Measurements from ENCODE around the gene NKX2-2. TPM values are rescaled to one million over a fixed set of nuclear protein-coding genes. Genes with fewer than 3 reads are reported as not detected.

NKX2-2 gene
- total RNA-seq, 1 donor from 2014 or later = not detected

- Mint-ChIP-seq H3K4me3 (ENCODE audit: unreplicated experiment) (no peak overlapping the region), H3K27me3 (ENCODE audit: low read depth, unreplicated experiment) (peaks cover 56% of the 10 kb centered on the region), H3K9me3 (ENCODE audit: unreplicated experiment) (peaks cover 31% of the 10 kb centered on the region), H3K4me1 (ENCODE audit: low read depth, unreplicated experiment) (peaks cover 4% of the 10 kb centered on the region), H3K36me3 (ENCODE audit: low read depth, unreplicated experiment) (no peaks in the 10 kb centered on the region), H3K27ac (ENCODE audit: unreplicated experiment) (no peak overlapping the region)
- Histone ChIP-seq H3K4me2 (ENCODE audit: low read length) (no peak overlapping the region), H3K4me1 (ENCODE audit: insufficient read depth, low read length) (peaks cover 16% of the 10 kb centered on the region), H3K9me3 (ENCODE audit: insufficient read depth, low read depth, low read length) (no peaks in the 10 kb centered on the region), H4K20me1 (ENCODE audit: insufficient read depth, low read length) (peaks cover 6% of the 10 kb centered on the region), H3K9ac (ENCODE audit: low read length) (no peak overlapping the region), H3K4me3 (ENCODE audit: insufficient read depth, low read depth, low read length) (no peak overlapping the region), H3K27me3 (ENCODE audit: insufficient read depth, low read length) (peaks cover 65% of the 10 kb centered on the region), H2AFZ (ENCODE audit: low read depth, low read length) (no peak overlapping the region), H3K27ac (ENCODE audit: low read depth, low read length) (no peak overlapping the region), H3K36me3 (ENCODE audit: insufficient read depth, low read length) (no peaks in the 10 kb centered on the region), H3K79me2 (ENCODE audit: insufficient read depth, low read length) (no peaks in the 10 kb centered on the region)
- FAIRE-seq = no peak
- no peak for TF ChIP-seq CTCF (IDR thresholded peaks at IDR 0.05; ENCODE audit: insufficient read depth, low read depth, low read length)
- TF ChIP-seq EZH2 (IDR thresholded peaks at IDR 0.05; ENCODE audit: insufficient read depth, low read length) = peak; percentile 79
- no peak for DNase-seq (ENCODE audit: low read depth)
Measured at GRCh38 chr20:21507400-21508229, 6.2 kb downstream of the NKX2-2 start.

- Histone ChIP-seq H3K4me3 (ENCODE audit: insufficient read depth, low read depth, low read length) (peak overlapping the region; percentile 50), H3K27me3 (ENCODE audit: insufficient read depth, low read length) (peaks cover 54% of the 10 kb centered on the region), H3K36me3 (ENCODE audit: insufficient read depth, low read length) (no peaks in the 10 kb centered on the region), H3K79me2 (ENCODE audit: insufficient read depth, low read length) (no peaks in the 10 kb centered on the region), H3K9me3 (ENCODE audit: insufficient read depth, low read depth, low read length) (no peaks in the 10 kb centered on the region), H3K4me1 (ENCODE audit: insufficient read depth, low read length) (peaks cover 13% of the 10 kb centered on the region), H3K27ac (ENCODE audit: low read depth, low read length) (no peak overlapping the region), H4K20me1 (ENCODE audit: insufficient read depth, low read length) (peaks cover 6% of the 10 kb centered on the region), H3K9ac (ENCODE audit: low read length) (no peak overlapping the region), H3K4me2 (ENCODE audit: low read length) (peak overlapping the region; percentile 84), H2AFZ (ENCODE audit: low read depth, low read length) (peak overlapping the region; percentile 86)
- DNase-seq (ENCODE audit: low read depth) = peak; percentile 15
- no peak for FAIRE-seq
- Mint-ChIP-seq H3K36me3 (ENCODE audit: low read depth, unreplicated experiment) (no peaks in the 10 kb centered on the region), H3K9me3 (ENCODE audit: unreplicated experiment) (peaks cover 26% of the 10 kb centered on the region), H3K4me1 (ENCODE audit: low read depth, unreplicated experiment) (peaks cover 4% of the 10 kb centered on the region), H3K27me3 (ENCODE audit: low read depth, unreplicated experiment) (peaks cover 52% of the 10 kb centered on the region), H3K4me3 (ENCODE audit: unreplicated experiment) (no peak overlapping the region), H3K27ac (ENCODE audit: unreplicated experiment) (no peak overlapping the region)
- TF ChIP-seq EZH2 (IDR thresholded peaks at IDR 0.05; ENCODE audit: insufficient read depth, low read length) (peak; percentile 11), CTCF (IDR thresholded peaks at IDR 0.05; ENCODE audit: insufficient read depth, low read depth, low read length) (peak; percentile 45)
Measured at GRCh38 chr20:21505810-21506530, 7.9 kb downstream of the NKX2-2 start.

Measured in astrocyte (in vitro differentiated cells and primary cell).